OCI-LY1 (cell line): ENCODE results near the gene MAGEB17.

ENCODE experiments used
- H2AFZ ChIP-seq: fragments of 200-600 bp; sonication (generic), shearing (Covaris generic); 2 replicates; pipeline ENCODE4 v1.6.0; 2014; ENCODE audit warnings: antibody characterized with exemption, mild to moderate bottlenecking, low read length
- H3F3A ChIP-seq: fragments of 200-600 bp; sonication (generic), shearing (Covaris generic); 2 replicates; pipeline ENCODE4 v1.6.0; 2014; ENCODE audit warnings: mild to moderate bottlenecking, antibody characterized with exemption, low read length, moderate library complexity; ENCODE audit not compliant: insufficient read depth
- H3K27ac ChIP-seq: fragments of 200-600 bp; sonication (generic); 2 replicates; pipeline ENCODE4 v1.5.1; 2014; ENCODE audit warnings: low read length, mixed run types, mild to moderate bottlenecking, low read depth; ENCODE audit not compliant: poor library complexity, severe bottlenecking
- H3K27me3 ChIP-seq: fragments of 200-600 bp; sonication (generic); 2 replicates; pipeline ENCODE4 v1.6.0; 2014; ENCODE audit warnings: antibody characterized with exemption, mild to moderate bottlenecking, low read length, moderate library complexity; ENCODE audit not compliant: insufficient read depth
- H3K36me3 ChIP-seq: fragments of 200-600 bp; sonication (generic); 2 replicates; pipeline ENCODE4 v1.6.1; 2014; ENCODE audit warnings: mild to moderate bottlenecking, antibody characterized with exemption, low read length, moderate library complexity, mixed read lengths; ENCODE audit not compliant: insufficient read depth
- H3K4me1 ChIP-seq: fragments of 200-600 bp; sonication (generic); 2 replicates; pipeline ENCODE4 v1.5.1; 2014; ENCODE audit warnings: mild to moderate bottlenecking, low read length, moderate library complexity; ENCODE audit not compliant: insufficient read depth, severe bottlenecking
- H3K4me2 ChIP-seq: fragments of 200-600 bp; sonication (generic), shearing (Covaris generic); 2 replicates; pipeline ENCODE4 v1.6.1; 2014; ENCODE audit warnings: low read length
- H3K4me3 ChIP-seq: fragments of 200-600 bp; sonication (generic); 2 replicates; pipeline ENCODE4 v1.5.1; 2014; ENCODE audit warnings: low read length, low read depth, mild to moderate bottlenecking, mixed read lengths; ENCODE audit not compliant: poor library complexity, severe bottlenecking
- H3K79me2 ChIP-seq: fragments of 200-600 bp; shearing (Covaris generic); 2 replicates; pipeline ENCODE4 v1.6.1; 2016; ENCODE audit warnings: mixed run types, low read length, mixed read lengths; ENCODE audit not compliant: insufficient read depth
- H3K9ac ChIP-seq: fragments of 200-600 bp; sonication (generic), shearing (Covaris generic); 2 replicates; pipeline ENCODE4 v1.6.1; 2014; ENCODE audit warnings: mild to moderate bottlenecking, low read length, mixed read lengths
- H3K9me2 ChIP-seq: fragments of 200-600 bp; sonication (generic), shearing (Covaris generic); 2 replicates; pipeline ENCODE4 v1.6.1; 2014; ENCODE audit warnings: low read depth, mild to moderate bottlenecking, low read length, mixed read lengths
- H3K9me3 ChIP-seq: fragments of 200-600 bp; shearing (Covaris generic); 2 replicates; pipeline ENCODE4 v1.6.1; 2014; ENCODE audit warnings: low read length, mixed read lengths
- H4K20me1 ChIP-seq: fragments of 200-600 bp; sonication (generic), shearing (Covaris generic); 2 replicates; pipeline ENCODE4 v1.6.0; 2016; ENCODE audit warnings: mild to moderate bottlenecking, low read length; ENCODE audit not compliant: insufficient read depth
- CTCF ChIP-seq: fragments of 200-600 bp; sonication (generic), shearing (Covaris generic); IDR thresholded peaks from 2 replicates; pipeline ENCODE4 v1.5.1; 2017; ENCODE audit warnings: mild to moderate bottlenecking, antibody characterized with exemption, low read length, moderate library complexity, mixed read lengths
- EZH2 ChIP-seq: fragments of 200-600 bp; sonication (generic), shearing (Covaris generic); IDR thresholded peaks from 2 replicates; pipeline ENCODE4 v1.8.0; 2017; ENCODE audit warnings: borderline replicate concordance, mixed run types, mild to moderate bottlenecking, antibody characterized with exemption, low read length, moderate library complexity, mixed read lengths

MAGEB17 gene

GRCh38 chrX:16212024-16212423 is 44.7 kb downstream of the MAGEB17 start:
- Histone ChIP-seq H4K20me1 (no peaks in the 10 kb centered on the region), H3K27me3 (no peaks in the 10 kb centered on the region), H3K9ac (no peak overlapping the region), H3K4me1 (no peaks in the 10 kb centered on the region), H3K9me2 (no peaks in the 10 kb centered on the region), H2AFZ (no peak overlapping the region), H3K4me3 (no peak overlapping the region), H3F3A (no peaks in the 10 kb centered on the region), H3K4me2 (no peak overlapping the region), H3K36me3 (no peaks in the 10 kb centered on the region), H3K27ac (no peak overlapping the region), H3K9me3 (no peaks in the 10 kb centered on the region), H3K79me2 (no peaks in the 10 kb centered on the region)
- TF ChIP-seq CTCF (no peak), EZH2 (no peak)

GRCh38 chrX:16212436-16212835 is 45.2 kb downstream of the MAGEB17 start:
- H3K36me3 ChIP-seq = no peaks in the 10 kb centered on the region
- no peak overlapping the region for H3K4me2 ChIP-seq
- H3K79me2 ChIP-seq = no peaks in the 10 kb centered on the region
- no peaks in the 10 kb centered on the region for H4K20me1 ChIP-seq
- H3K27me3 ChIP-seq = no peaks in the 10 kb centered on the region
- no peaks in the 10 kb centered on the region for H3K9me2 ChIP-seq
- H3K27ac ChIP-seq = no peak overlapping the region
- no peak overlapping the region for H3K9ac ChIP-seq
- H3K4me1 ChIP-seq = no peaks in the 10 kb centered on the region
- no peak overlapping the region for H2AFZ ChIP-seq
- TF ChIP-seq CTCF (no peak; the same call in 1 of the 2 replicates), EZH2 (no peak)
- no peak overlapping the region for H3K4me3 ChIP-seq
- H3K9me3 ChIP-seq = no peaks in the 10 kb centered on the region
- H3F3A ChIP-seq = no peaks in the 10 kb centered on the region

GRCh38 chrX:16213961-16214360 is 46.7 kb downstream of the MAGEB17 start:
- H3K9me3 ChIP-seq = no peaks in the 10 kb centered on the region

More at GRCh38 chrX:16213961-16214360, 46.7 kb downstream of the MAGEB17 start:
- Histone ChIP-seq H3K4me3 (no peak overlapping the region), H2AFZ (no peak overlapping the region), H4K20me1 (no peaks in the 10 kb centered on the region), H3K9me2 (no peaks in the 10 kb centered on the region), H3K9ac (no peak overlapping the region), H3F3A (no peaks in the 10 kb centered on the region), H3K27ac (no peak overlapping the region), H3K4me2 (no peak overlapping the region), H3K4me1 (no peaks in the 10 kb centered on the region), H3K27me3 (no peaks in the 10 kb centered on the region), H3K36me3 (no peaks in the 10 kb centered on the region), H3K79me2 (no peaks in the 10 kb centered on the region)
- TF ChIP-seq CTCF (no peak), EZH2 (no peak)
